Pons (tissue), 1 donor: Measurements from ENCODE around the gene SLAIN1.
"Not testable (repeated sequence)": the region's sequence is repeated elsewhere in the genome, so short reads cannot be mapped to it uniquely, and the experiment has no call there.

Experiments used
- DNase-seq: peaks from one replicate; pipeline ENCODE4 v3.0.0-alpha.2; 2016; ENCODE audit warnings: low spot score

Gene SLAIN1

DNA sequence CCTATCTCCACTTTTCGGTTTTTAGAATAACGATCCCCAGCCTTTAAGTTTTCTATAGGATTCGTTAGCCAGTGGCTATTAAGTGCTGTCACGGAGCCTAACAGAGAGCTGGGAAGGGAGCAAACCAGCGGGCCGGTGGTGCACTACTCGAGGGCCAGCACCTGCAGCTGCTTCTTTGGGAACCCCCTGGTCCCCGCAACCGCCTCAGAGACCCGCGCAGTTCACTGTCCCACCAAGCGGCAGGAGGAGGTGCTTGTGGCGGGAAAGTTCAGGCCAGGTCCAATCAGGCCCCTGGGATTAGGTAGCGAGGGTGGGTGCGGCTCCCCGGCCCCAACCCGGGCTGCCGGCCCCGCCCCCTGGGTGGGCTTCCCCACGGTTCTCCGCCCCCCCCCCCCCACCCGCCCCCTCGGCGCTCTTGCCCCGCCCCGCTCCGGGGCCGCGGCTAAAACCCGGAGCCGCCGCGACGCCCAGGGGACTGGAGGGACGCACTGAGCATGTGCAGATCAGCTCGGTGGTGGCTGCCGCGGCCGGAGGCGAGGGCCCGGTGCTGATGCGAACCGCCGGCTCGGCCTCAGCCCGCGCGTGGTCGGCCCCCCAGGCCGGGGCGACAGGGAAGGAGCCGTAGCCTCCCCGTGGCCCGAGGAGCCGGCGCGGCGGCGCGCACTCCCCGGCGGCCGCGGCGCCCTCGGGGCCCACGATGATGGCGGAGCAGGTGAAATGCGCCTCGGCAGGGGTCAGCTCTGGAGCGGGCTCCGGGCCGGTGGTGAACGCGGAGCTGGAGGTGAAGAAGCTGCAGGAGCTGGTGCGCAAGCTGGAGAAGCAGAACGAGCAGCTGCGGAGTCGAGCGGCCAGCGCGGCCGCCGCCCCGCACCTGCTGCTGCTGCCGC is at the start of gene SLAIN1:
Gene SLAIN1, plus strand, starts transcription at position 471 of the 887 bp plus-strand sequence. Its CDS starts 227 bp downstream, at position 698.
- peak; percentile 93 for DNase-seq

- DNase-seq, result no peak
Measured at GRCh38 chr13:77650409-77650808, 47.1 kb upstream of the SLAIN1 start.

- DNase-seq, result no peak
Measured at GRCh38 chr13:77653301-77653700, 44.2 kb upstream of the SLAIN1 start.

DNA sequence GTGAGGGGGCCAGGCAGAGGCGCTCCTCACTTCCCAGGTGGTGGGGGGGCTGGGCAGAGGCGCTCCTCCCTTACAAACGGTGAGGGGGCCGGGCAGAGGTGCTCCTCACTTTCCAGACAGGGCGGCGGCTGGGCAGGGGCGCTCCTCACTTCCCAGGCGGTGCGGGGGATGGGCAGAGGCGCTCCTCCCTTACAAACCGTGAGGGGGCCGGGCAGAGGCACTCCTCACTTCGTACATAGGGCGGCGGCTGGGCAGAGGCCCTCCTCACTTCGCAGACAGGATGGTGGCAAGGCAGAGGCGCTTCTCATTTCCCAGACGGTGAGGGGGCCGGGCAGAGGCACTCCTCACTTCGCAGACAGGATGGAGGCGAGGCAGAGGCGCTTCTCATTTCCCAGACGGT is 37.5 kb upstream of the SLAIN1 start:
- DNase-seq, result not testable (repeated sequence)

DNA sequence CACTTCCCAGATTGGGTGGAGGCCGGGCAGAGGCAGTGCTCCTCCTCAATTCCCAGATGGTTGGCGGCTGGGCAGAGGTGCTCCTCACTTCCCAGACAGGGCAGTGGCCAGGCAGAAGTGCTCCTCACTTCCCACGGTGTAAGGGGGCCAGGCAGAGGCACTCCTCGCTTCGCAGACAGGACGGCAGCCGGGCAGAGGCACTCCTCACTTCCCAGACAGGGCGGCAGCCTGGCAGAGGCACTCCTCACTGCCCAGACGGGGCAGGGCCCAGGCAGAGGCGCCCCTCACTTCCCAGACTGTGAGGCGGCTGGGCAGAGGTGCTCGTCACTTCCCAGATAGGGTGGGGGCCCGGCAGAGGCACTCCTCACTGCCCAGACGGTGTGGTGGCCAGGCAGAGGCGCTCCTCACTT is 36.6 kb upstream of the SLAIN1 start:
- no peak for DNase-seq

DNA sequence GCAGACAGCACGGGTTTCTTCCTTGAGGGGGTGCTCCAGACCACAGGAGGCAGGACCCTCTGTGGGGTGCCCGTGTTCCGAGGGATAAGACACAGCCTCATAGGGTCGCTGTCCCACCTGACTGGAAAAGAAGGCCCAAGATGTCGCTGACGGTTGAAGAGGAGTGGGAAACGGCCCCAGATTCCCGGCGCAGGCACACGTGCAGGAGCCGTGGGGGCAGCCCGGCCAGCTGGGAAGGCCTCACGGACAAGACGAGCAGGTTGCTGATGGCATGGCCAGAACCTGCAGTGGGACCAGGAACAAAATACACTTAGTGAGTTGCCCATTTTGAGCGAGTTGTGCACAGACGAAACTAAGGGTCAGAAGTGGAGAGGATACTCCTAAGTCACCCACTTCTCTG is 35.2 kb upstream of the SLAIN1 start:
- DNase-seq, result not testable (repeated sequence)

GRCh38 chr13:77662831-77663230 is 34.7 kb upstream of the SLAIN1 start:
- DNase-seq, result not testable (repeated sequence)

- DNase-seq, result no peak
Measured at GRCh38 chr13:77674852-77675251, 22.6 kb upstream of the SLAIN1 start.

GRCh38 chr13:77678691-77679235 is 18.7 kb upstream of the SLAIN1 start:
- no peak for DNase-seq

DNA sequence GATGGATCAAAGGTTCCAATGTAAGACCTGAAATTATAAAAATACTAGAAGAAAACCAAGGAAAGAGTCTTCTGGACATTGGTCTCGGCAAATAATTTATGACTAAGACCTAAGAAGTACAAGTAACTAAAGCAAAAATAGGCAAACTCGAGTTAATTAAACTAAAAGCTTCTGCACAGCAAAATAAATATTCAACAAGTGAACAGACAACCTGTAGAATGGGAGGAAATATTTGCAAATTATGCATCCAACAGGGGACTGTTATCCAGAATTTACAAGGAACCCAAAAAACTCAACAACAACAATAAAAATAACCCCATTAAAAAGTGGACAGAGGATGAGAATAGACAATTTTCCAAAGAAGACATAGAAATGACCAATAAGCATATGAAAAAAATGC is 9.7 kb upstream of the SLAIN1 start:
- no peak for DNase-seq

- DNase-seq, result peak; percentile 45
Measured at GRCh38 chr13:77691871-77692270, 5.6 kb upstream of the SLAIN1 start.

DNA sequence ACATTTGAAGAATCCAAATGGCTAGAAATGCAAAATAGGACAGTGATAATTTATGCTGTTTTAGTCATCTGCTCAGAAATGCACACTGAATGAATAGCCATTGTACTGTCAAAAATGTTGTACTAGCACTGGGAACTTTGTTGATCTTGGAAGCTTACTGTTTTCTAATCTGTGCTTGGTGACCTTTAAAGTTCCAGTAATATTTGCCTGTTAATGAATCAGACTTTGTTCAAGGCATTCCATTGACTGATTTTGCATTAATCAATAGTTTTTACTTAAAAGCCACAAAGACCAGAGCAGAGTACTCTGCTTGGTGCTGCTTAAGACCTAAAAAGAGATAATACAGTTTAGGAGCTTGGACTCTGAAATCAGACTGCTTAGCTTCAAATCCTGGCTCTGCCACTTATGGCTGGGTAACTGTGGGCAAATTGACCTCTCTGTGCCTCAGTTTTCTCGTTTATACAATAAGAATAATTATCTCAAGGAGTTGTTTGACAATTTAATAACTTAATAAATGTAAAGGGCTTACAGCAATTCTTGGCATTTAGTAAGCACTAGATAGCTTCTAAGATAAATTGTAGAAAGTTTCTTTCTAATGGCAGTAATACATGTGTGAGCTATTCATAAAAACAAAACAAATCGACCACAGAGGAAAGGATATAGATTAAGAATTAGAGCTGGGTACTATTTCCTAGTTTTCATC is 4.6 kb upstream of the SLAIN1 start:
- peak; percentile 90 for DNase-seq

- DNase-seq, result no peak
Measured at GRCh38 chr13:77693449-77693940, 4.0 kb upstream of the SLAIN1 start.

DNA sequence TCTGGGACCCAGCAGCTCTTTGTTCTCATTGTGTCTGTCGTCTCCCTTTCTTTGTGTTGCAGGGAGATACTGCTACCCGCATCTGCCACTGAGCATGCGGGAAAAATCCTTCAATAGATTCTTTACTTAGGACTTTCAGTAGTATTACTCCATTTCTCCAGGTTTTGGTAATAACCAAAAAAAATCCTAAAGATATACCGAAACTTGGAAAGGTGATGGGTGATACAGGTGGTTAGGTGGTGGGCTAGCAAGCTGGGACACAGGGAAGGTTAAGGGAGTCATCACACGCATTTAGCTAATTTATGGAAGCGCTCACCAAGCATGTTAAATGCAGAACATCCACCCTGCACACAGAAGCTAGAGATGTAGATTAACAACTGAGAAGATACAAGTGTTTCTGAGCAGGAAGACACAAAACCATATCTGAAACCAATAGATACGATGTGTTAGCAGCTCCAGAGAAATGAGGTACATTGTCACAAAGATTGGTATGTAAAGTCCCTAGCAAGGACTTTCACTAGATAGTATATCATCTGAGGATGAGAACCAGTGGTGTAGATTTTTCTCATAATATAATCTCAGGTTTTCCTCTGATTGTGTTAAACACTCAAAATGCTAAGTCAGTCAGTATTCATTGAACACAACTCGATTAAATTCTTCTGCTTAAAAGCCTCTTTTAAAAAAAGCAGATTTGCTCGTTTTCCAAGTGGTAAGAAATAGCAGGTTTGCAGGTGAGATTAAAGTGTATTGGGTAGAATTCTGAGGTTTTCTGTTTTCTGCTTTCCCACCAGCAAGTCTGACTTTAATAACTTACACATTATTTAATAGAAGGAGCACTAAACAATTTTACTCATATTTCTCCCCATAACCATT is 1.2 kb upstream of the SLAIN1 start:
- DNase-seq, result peak; percentile 88

DNA sequence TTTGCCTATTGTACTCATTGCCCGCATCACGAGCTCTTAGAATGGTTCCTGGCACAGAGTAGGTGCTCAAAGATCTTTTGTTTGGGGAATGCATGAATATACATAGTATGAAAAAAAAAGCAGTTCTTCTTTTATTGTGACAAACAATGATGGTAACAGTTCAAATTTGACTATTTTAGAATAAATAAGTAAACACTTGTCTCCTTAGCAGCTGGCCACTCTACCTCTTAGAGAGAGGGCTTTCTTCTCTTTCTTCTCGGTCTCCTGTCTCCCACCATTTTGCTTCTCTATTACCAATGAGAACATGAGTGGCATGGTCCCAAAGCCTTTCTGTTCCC is 639 bp upstream of the SLAIN1 start:
- DNase-seq, result peak; percentile 88

- peak; percentile 68 for DNase-seq
Measured at GRCh38 chr13:77698201-77699058, 943 bp downstream of the SLAIN1 start.

DNA sequence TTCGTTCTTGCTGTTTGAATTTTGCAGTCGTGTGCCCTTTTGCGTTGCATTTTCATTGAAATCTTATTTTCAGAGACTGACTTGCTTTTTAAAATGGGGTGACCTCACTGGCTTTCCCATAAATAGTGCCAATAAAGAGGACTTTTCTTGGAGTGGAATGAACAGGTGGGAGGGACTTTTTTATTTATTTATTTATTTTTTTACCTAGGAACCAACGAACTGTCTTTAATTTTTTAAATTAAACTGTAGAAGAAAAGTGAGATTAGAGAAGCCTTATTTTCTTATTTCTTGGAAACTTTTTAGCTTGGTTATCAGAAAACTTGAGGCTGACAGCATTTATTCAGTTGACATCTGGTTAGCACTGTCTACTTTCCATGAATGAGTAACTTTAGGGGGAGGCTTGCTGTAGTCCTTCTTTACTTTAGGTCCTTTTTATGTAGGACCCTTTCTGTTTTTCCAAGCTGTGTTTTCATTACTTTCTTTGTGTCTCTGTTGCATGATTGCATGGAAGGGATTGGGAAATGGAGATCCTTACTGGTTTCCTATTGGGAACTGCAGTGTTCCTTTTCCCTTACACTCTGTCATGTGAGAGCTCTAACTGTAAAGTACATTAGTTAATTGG is 1.7 kb downstream of the SLAIN1 start:
- peak; percentile 57 for DNase-seq

GRCh38 chr13:77701305-77701704 is 3.8 kb downstream of the SLAIN1 start:
- DNase-seq, result no peak

- no peak for DNase-seq
Measured at GRCh38 chr13:77702366-77702765, 4.9 kb downstream of the SLAIN1 start.

DNA sequence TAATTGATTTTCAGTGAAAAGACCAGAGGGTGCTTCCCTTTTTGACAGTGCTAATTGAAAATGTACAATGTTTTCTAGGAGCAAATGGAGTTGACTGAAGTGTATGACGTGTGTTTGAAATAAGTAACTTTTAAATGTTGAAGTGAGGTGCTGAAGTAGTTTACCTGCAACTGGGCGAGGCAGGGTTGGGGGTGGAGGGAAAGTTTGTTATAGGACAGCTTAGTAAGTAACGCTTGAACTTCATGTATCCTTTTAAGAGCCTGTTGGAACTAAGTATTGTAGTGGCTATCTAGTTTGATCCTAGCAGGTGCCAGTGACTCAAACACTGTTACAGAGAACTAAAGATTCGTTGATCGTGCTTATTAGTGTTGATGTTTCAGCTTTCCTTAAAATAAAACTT is 5.9 kb downstream of the SLAIN1 start:
- no peak for DNase-seq
